22Rv1 (cell line): ENCODE measurements around the gene FLNA.
A peak's percentile ranks its signal among the peaks of the same experiment; 100 is the strongest.
"Not testable (repeated sequence)": the region's sequence is repeated elsewhere in the genome, so short reads cannot be mapped to it uniquely, and the experiment has no call there.

ENCODE experiments used
- H3K27ac ChIP-seq: fragments of 450-650 bp; 2 replicates; pipeline ENCODE4 v1.5.1; 2017
- CTCF ChIP-seq: fragments of 450-650 bp; IDR thresholded peaks from 2 replicates; pipeline ENCODE4 v1.5.1; 2017; ENCODE audit warnings: mild to moderate bottlenecking
- ZFX ChIP-seq: fragments of 450-650 bp; IDR thresholded peaks from 2 replicates; pipeline ENCODE4 v1.6.1; 2017; ENCODE audit warnings: antibody characterized with exemption, borderline replicate concordance

FLNA gene

GRCh38 chrX:154397888-154398667 is 23.6 kb upstream of the FLNA start, which contains the start of gene RPL10:
Gene RPL10, plus strand, starts transcription at chrX:154398377. Its CDS starts 143 bp downstream, at chrX:154398520.
- peak within 1 kb of the TSS; percentile 93 for H3K27ac ChIP-seq
- no peak for TF ChIP-seq ZFX
- no peak for TF ChIP-seq CTCF

- no peak for TF ChIP-seq CTCF
- no peak for TF ChIP-seq ZFX
Measured at GRCh38 chrX:154396973-154397887, 22.8 kb upstream of the FLNA start.

GRCh38 chrX:154396363-154396762 is 21.9 kb upstream of the FLNA start:
- H3K27ac ChIP-seq, result not testable (repeated sequence)

More at GRCh38 chrX:154396973-154397887, 22.8 kb upstream of the FLNA start:
- H3K27ac ChIP-seq, result peak overlapping the region; percentile 93

- not testable (repeated sequence) for H3K27ac ChIP-seq
Measured at GRCh38 chrX:154389812-154390747, 15.6 kb upstream of the FLNA start.

GRCh38 chrX:154388649-154389048 is 14.2 kb upstream of the FLNA start:
- H3K27ac ChIP-seq, result not testable (repeated sequence)

GRCh38 chrX:154388094-154388493 is 13.7 kb upstream of the FLNA start:
- not testable (repeated sequence) for H3K27ac ChIP-seq

- no peak overlapping the region for H3K27ac ChIP-seq
- TF ChIP-seq ZFX (no peak), CTCF (no peak)
Measured at GRCh38 chrX:154384284-154384892, 10.0 kb upstream of the FLNA start.

- peak overlapping the region; percentile 2; the same call in 1 of the 2 replicates for H3K27ac ChIP-seq
- TF ChIP-seq ZFX, result no peak
- TF ChIP-seq CTCF, result no peak
Measured at GRCh38 chrX:154383359-154384283, 9.2 kb upstream of the FLNA start.
